GM23248 (cell line): ENCODE measurements around the gene MAFG. TPM values are rescaled to one million over a fixed set of nuclear protein-coding genes. Genes with fewer than 3 reads are reported as not detected.

Experiments
- DNase-seq: peaks from one replicate; pipeline ENCODE4 v3.0.0-alpha.2; 2015
- H2AFZ ChIP-seq: fragments of 200-600 bp; sonication (generic); 2 replicates; pipeline ENCODE4 v1.6.1; 2016; ENCODE audit warnings: antibody characterized with exemption
- H3F3A ChIP-seq: fragments of 200-600 bp; sonication (generic); 2 replicates; pipeline ENCODE4 v1.6.1; 2016; ENCODE audit warnings: mild to moderate bottlenecking, antibody characterized with exemption, mixed run types; ENCODE audit not compliant: insufficient read depth
- H3K27ac ChIP-seq: fragments of 200-600 bp; sonication (generic); 2 replicates; pipeline ENCODE4 v1.5.1; 2016; ENCODE audit warnings: mild to moderate bottlenecking
- H3K27me3 ChIP-seq: fragments of 200-600 bp; sonication (generic); replicated peaks from 2 replicates; pipeline ENCODE4 v1.6.1; 2016; ENCODE audit warnings: mild to moderate bottlenecking; ENCODE audit not compliant: insufficient read depth
- H3K36me3 ChIP-seq: fragments of 200-600 bp; sonication (generic); 2 replicates; pipeline ENCODE4 v1.6.1; 2016; ENCODE audit warnings: low read depth, mild to moderate bottlenecking
- H3K4me1 ChIP-seq: fragments of 200-600 bp; sonication (generic); 2 replicates; pipeline ENCODE4 v1.6.1; 2016; ENCODE audit warnings: mild to moderate bottlenecking; ENCODE audit not compliant: insufficient read depth
- H3K4me2 ChIP-seq: fragments of 200-600 bp; sonication (generic); one replicate; pipeline ENCODE4 v1.6.1; 2016; ENCODE audit warnings: mild to moderate bottlenecking; ENCODE audit not compliant: unreplicated experiment
- H3K4me3 ChIP-seq: fragments of 200-600 bp; sonication (generic); 2 replicates; pipeline ENCODE4 v1.5.1; 2016; ENCODE audit warnings: mild to moderate bottlenecking
- H3K79me2 ChIP-seq: fragments of 200-600 bp; sonication (generic); 2 replicates; pipeline ENCODE4 v1.6.1; 2016; ENCODE audit warnings: mild to moderate bottlenecking; ENCODE audit not compliant: insufficient read depth
- H3K9ac ChIP-seq: fragments of 200-600 bp; sonication (generic); 2 replicates; pipeline ENCODE4 v1.6.1; 2016; ENCODE audit warnings: mild to moderate bottlenecking
- H3K9me2 ChIP-seq: fragments of 200-600 bp; sonication (generic); 2 replicates; pipeline ENCODE4 v1.6.1; 2016; ENCODE audit warnings: mixed run types, mild to moderate bottlenecking, moderate library complexity; ENCODE audit not compliant: insufficient read depth
- H3K9me3 ChIP-seq: fragments of 200-600 bp; sonication (generic); one replicate; pipeline ENCODE4 v1.6.1; 2017; ENCODE audit warnings: low read depth
- H4K20me1 ChIP-seq: fragments of 200-600 bp; sonication (generic); 2 replicates; pipeline ENCODE4 v1.6.0; 2016; ENCODE audit not compliant: insufficient read depth
- EZH2 ChIP-seq: fragments of 200-600 bp; sonication (generic); IDR thresholded peaks from 2 replicates; pipeline ENCODE4 v1.6.1; 2018; ENCODE audit warnings: antibody characterized with exemption, mild to moderate bottlenecking; ENCODE audit not compliant: insufficient read depth, poor library complexity, severe bottlenecking
- EZH2phosphoT487 ChIP-seq: fragments of 200-600 bp; sonication (generic); IDR thresholded peaks from 2 replicates; pipeline ENCODE4 v1.6.1; 2018; ENCODE audit warnings: antibody characterized with exemption, moderate library complexity, mild to moderate bottlenecking, low read depth; ENCODE audit not compliant: insufficient read depth
- WGBS, 2 experiments: methylation state at CpG; one replicate each; pipeline ENCODE4 v1.1.6; 2015 to 2017; ENCODE audit warnings: low lambda C conversion rate in 2 of 2, low coverage in 1 of 2; ENCODE audit errors: missing lambda C conversion rate in 2 of 2; 5-methylcytosine and 5-hydroxymethylcytosine counted together
- in situ Hi-C: fragments of 300-500 bp; cut with MboI; formaldehyde crosslinking; loops from 2 replicates; pipeline ENCODE4 v1.15.0; 2020
- polyA plus RNA-seq: library from polyadenylated mRNA; unstranded; fragments of >200 nt; fragmentation: Nextera tagmentation; extraction: Ambion mirVana; gene quantifications from 2 replicates; pipeline ENCODE4 v1.2.1, GENCODE V29; 2016
- total RNA-seq: library from RNA; depleted of rRNA; stranded (reverse); fragments of >200 nt; shearing (Covaris generic); gene quantifications from 2 replicates; pipeline ENCODE4 v1.2.3, GENCODE V29; 2014; rRNA removed

Gene MAFG
- total and polyA plus RNA-seq, 2 experiments from 2014 or later = 5.0 to 19.8 TPM

DNA sequence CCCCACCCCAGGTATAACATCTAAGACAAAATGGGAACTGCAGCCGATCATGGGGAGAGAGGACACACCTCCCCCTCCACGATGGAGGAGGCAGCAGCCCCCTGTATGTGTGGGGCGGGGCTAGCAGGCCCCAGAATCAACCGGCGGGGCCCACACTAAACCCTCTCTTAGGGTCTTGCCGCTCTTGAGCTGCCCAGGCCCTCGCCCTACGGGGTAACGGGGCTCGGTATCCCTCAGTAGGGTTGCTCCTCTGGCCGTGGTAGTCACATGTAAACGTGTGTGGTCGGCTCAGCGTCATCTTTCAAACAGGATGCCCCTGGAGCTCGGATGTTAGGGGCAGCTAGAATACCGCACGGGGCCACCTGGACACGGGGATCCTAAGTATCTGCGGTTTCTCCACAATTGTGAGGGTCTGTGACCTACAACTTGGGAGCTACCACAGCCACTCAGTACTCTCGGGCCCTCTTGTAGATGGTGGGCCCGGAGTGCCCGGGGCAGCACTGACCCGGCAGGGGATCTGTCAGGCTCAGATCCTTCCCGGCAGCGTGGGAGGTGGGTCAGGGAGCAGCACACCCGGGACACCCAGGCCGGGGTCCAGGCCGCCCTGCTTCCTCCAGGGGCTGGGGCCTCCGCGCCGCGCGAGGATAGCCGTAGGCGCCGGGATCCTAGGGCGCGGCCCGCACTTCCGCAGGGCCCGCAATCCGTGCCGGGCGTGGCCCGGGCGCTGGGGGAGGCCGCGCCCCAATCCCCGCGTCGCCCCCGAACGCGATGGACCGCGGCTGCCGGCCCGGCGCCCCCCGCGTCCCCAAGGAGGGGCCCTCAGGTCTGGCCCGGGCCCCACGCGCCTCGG is 57.2 kb downstream of the MAFG start:
- DNase-seq = peak; percentile 82
- WGBS, 2 experiments = 2% methylated on average over 44 to 57 of the region's 65 CpGs
- H3K4me2 ChIP-seq = peak overlapping the region; percentile 95
- H3K9me2 ChIP-seq = no peaks in the 10 kb centered on the region
- peaks cover 31% of the 10 kb centered on the region for H3F3A ChIP-seq
- H3K27ac ChIP-seq = peak overlapping the region; percentile 90
- peak overlapping the region; percentile 94 for H3K4me3 ChIP-seq
- H4K20me1 ChIP-seq = no peaks in the 10 kb centered on the region
- peaks cover 53% of the 10 kb centered on the region for H3K79me2 ChIP-seq
- H3K4me1 ChIP-seq = peaks cover 5% of the 10 kb centered on the region
- H3K9me3 ChIP-seq = no peaks in the 10 kb centered on the region
- TF ChIP-seq EZH2 (no peak), EZH2phosphoT487 (no peak)
- H3K36me3 ChIP-seq = no peaks in the 10 kb centered on the region
- H3K27me3 ChIP-seq = no peaks in the 10 kb centered on the region
- in situ Hi-C loops = no loop called here
- H3K9ac ChIP-seq = peak overlapping the region; percentile 98
- no peak overlapping the region for H2AFZ ChIP-seq

DNA sequence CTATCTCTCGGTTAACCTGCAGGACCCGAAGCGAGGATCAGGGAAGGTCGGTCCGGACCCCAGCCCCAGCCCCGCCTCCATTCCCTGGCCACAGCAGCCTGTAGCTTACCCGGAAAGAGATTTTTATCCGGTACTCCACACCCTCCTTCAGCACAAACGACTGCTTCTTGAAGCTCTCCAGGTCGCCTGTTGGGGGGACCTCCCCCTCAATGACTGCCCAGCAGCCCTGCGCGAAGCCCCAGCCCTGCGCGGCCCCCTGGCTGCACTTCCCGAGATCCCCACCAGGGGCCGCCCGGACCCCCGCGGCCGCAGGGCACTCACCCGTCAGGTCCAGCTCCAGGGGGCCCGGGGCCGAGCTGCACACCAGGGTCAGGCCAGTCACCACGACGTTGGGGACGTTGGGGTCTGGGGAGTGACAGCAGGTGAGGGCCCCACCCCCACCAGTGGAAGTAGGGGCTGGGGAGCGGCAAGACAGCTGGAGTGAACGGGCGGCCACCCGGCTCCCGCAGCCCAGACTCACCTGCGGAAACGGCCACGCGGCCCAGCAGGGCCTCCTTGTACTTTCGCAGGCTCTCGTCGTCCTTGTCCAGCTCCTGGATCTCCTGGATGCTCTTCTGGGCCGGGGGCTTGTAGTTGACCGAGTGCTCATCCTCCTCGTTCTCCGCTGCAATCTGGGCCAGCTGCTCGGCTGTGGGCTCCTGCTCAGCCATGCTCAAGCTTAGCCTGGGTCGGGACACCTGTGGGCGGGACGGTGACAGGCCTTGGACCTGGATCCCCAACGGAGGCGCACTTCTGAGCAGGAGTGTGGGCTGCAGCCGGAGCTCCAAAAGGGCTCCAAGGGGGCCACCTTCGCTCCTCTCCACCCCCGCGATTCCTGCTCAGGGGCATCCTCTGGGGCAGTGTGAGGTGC is 58.1 kb downstream of the MAFG start:
- H3K9me3 ChIP-seq = no peaks in the 10 kb centered on the region
- H3K4me1 ChIP-seq = peaks cover 5% of the 10 kb centered on the region
- H3K27ac ChIP-seq = peak overlapping the region; percentile 90
- H3K4me3 ChIP-seq = peak overlapping the region; percentile 94
- TF ChIP-seq EZH2 (no peak), EZH2phosphoT487 (no peak)
- H3K36me3 ChIP-seq = no peaks in the 10 kb centered on the region
- peak overlapping the region; percentile 98 for H3K9ac ChIP-seq
- in situ Hi-C loops = no loop called here
- H3F3A ChIP-seq = peaks cover 38% of the 10 kb centered on the region
- H3K9me2 ChIP-seq = no peaks in the 10 kb centered on the region
- 19 to 24% methylated on average over 38 to 44 of the region's 52 CpGs for WGBS, 2 experiments
- H2AFZ ChIP-seq = no peak overlapping the region
- peak overlapping the region; percentile 95 for H3K4me2 ChIP-seq
- peaks cover 62% of the 10 kb centered on the region for H3K79me2 ChIP-seq
- DNase-seq = peak; percentile 51
- H3K27me3 ChIP-seq = no peaks in the 10 kb centered on the region
- no peaks in the 10 kb centered on the region for H4K20me1 ChIP-seq

DNA sequence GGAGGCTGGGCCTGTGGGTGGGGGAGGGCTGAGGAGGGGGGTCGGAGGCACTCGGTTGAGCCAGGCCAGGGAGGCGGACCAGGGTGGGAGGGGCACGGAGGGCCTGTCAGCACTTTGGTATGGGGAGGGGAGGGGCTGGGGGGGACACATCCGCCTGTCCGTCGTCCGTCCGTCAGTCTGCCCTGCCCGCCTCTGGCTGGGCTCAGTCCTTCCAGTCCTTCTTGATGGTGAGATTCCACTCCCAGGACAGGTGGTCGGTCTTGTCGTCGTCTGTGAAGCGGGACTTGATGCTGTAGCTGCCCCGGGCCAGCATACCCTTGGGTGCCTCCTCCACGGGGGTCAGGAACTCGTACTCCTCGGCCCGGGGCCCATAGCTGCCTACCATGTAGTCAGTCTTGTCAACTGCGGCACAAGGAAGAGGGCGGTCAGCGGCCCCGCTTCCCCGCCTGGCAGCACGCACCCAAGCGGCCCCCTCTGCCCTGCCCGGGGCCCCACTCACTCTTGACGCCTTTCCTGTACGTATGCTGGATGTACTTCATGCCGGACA is 58.8 kb downstream of the MAFG start:
- H3K79me2 ChIP-seq = peaks cover 68% of the 10 kb centered on the region
- H2AFZ ChIP-seq = no peak overlapping the region
- no peaks in the 10 kb centered on the region for H3K27me3 ChIP-seq
- peak overlapping the region; percentile 95 for H3K4me2 ChIP-seq
- in situ Hi-C loops = no loop called here
- H3K9me2 ChIP-seq = no peaks in the 10 kb centered on the region
- no peaks in the 10 kb centered on the region for H4K20me1 ChIP-seq
- peak overlapping the region; percentile 98; the same call in 1 of the 2 replicates for H3K9ac ChIP-seq
- H3K4me3 ChIP-seq = peak overlapping the region; percentile 94
- no peaks in the 10 kb centered on the region for H3K9me3 ChIP-seq
- peaks cover 6% of the 10 kb centered on the region for H3K4me1 ChIP-seq
- TF ChIP-seq EZH2phosphoT487 = no peak
- no peak for TF ChIP-seq EZH2
- DNase-seq = peak; percentile 78
- H3K36me3 ChIP-seq = no peaks in the 10 kb centered on the region
- WGBS, 2 experiments = 55 to 77% methylated on average over 17 to 30 of the region's 30 CpGs
- H3F3A ChIP-seq = peaks cover 33% of the 10 kb centered on the region
- peak overlapping the region; percentile 90 for H3K27ac ChIP-seq

Other genes with a start within 250 kb of the MAFG start
- gene ARL16, start 243.9 kb downstream of the MAFG start, total RNA-seq = 37.6 and 45.6 TPM in 2 replicates
- gene ARL16, start 243.9 kb downstream of the MAFG start, polyA plus RNA-seq = 70.8 and 72.8 TPM in 2 replicates
- gene HGS, start 243.7 kb downstream of the MAFG start, total RNA-seq = 161 and 166 TPM in 2 replicates
- gene HGS, start 243.7 kb downstream of the MAFG start, polyA plus RNA-seq = 106 and 110 TPM in 2 replicates
- gene MRPL12, start 224.4 kb downstream of the MAFG start, total RNA-seq = 4.3 and 4.9 TPM in 2 replicates
- 76.3 and 78.5 TPM in 2 replicates for gene MRPL12, start 224.4 kb downstream of the MAFG start, polyA plus RNA-seq
- gene SLC25A10, start 215.5 kb downstream of the MAFG start, total RNA-seq = 10.9 and 16.9 TPM in 2 replicates
- gene SLC25A10, start 215.5 kb downstream of the MAFG start, polyA plus RNA-seq = 11.0 and 12.5 TPM in 2 replicates
- gene GCGR, start 123.6 kb downstream of the MAFG start, total RNA-seq = not detected in 2 replicates
- gene GCGR, start 123.6 kb downstream of the MAFG start, polyA plus RNA-seq = not detected in 2 replicates
- gene MCRIP1, start 94.4 kb downstream of the MAFG start, total RNA-seq = 102 and 135 TPM in 2 replicates
- gene MCRIP1, start 94.4 kb downstream of the MAFG start, polyA plus RNA-seq = 145 and 147 TPM in 2 replicates
- not detected in 2 replicates for gene PPP1R27, start 92.7 kb downstream of the MAFG start, total RNA-seq
- 0.37 TPM in 1 of 2 replicates, not detected in the other for gene PPP1R27, start 92.7 kb downstream of the MAFG start, polyA plus RNA-seq
- 3,203 and 4,003 TPM in 2 replicates for gene P4HB, start 67.2 kb downstream of the MAFG start, total RNA-seq
- 1,651 and 1,674 TPM in 2 replicates for gene P4HB, start 67.2 kb downstream of the MAFG start, polyA plus RNA-seq
- gene ARHGDIA, start 56.4 kb downstream of the MAFG start, total RNA-seq = 193 and 208 TPM in 2 replicates
- 310 and 313 TPM in 2 replicates for gene ARHGDIA, start 56.4 kb downstream of the MAFG start, polyA plus RNA-seq
- 80.6 and 100 TPM in 2 replicates for gene ALYREF, start 36.1 kb downstream of the MAFG start, total RNA-seq
- gene ALYREF, start 36.1 kb downstream of the MAFG start, polyA plus RNA-seq = 6.9 and 8.6 TPM in 2 replicates
- gene ANAPC11, start 36.0 kb downstream of the MAFG start, total RNA-seq = 175 and 179 TPM in 2 replicates
- 428 and 436 TPM in 2 replicates for gene ANAPC11, start 36.0 kb downstream of the MAFG start, polyA plus RNA-seq
- 2.4 TPM in 2 replicates for gene NPB, start 25.5 kb downstream of the MAFG start, total RNA-seq
- 1.1 and 1.6 TPM in 2 replicates for gene NPB, start 25.5 kb downstream of the MAFG start, polyA plus RNA-seq
- gene PCYT2, start 16.3 kb downstream of the MAFG start, total RNA-seq = 34.7 and 36.9 TPM in 2 replicates
- 25.6 and 27.6 TPM in 2 replicates for gene PCYT2, start 16.3 kb downstream of the MAFG start, polyA plus RNA-seq
- 13.1 and 14.5 TPM in 2 replicates for gene SIRT7, start 9.6 kb downstream of the MAFG start, total RNA-seq
- gene SIRT7, start 9.6 kb downstream of the MAFG start, polyA plus RNA-seq = 9.3 and 11.4 TPM in 2 replicates
- gene PYCR1, start 9.6 kb upstream of the MAFG start, total RNA-seq = 229 and 279 TPM in 2 replicates
- gene PYCR1, start 9.6 kb upstream of the MAFG start, polyA plus RNA-seq = 181 and 197 TPM in 2 replicates
- gene MYADML2, start 19.5 kb upstream of the MAFG start, total RNA-seq = not detected in 2 replicates
- 0.14 TPM in 1 of 2 replicates, not detected in the other for gene MYADML2, start 19.5 kb upstream of the MAFG start, polyA plus RNA-seq
- not detected in 2 replicates for gene NOTUM, start 33.5 kb upstream of the MAFG start, total RNA-seq
- not detected in 2 replicates for gene NOTUM, start 33.5 kb upstream of the MAFG start, polyA plus RNA-seq
- 23.4 and 23.5 TPM in 2 replicates for gene ASPSCR1, start 49.9 kb upstream of the MAFG start, total RNA-seq
- 20.6 and 22.6 TPM in 2 replicates for gene ASPSCR1, start 49.9 kb upstream of the MAFG start, polyA plus RNA-seq
- gene CENPX, start 95.1 kb upstream of the MAFG start, total RNA-seq = 43.9 and 68.8 TPM in 2 replicates
- gene CENPX, start 95.1 kb upstream of the MAFG start, polyA plus RNA-seq = 65.2 and 68.6 TPM in 2 replicates
- gene LRRC45, start 95.6 kb upstream of the MAFG start, total RNA-seq = 14.8 and 15.3 TPM in 2 replicates
- gene LRRC45, start 95.6 kb upstream of the MAFG start, polyA plus RNA-seq = 4.4 and 4.5 TPM in 2 replicates
- 5.4 and 7.9 TPM in 2 replicates for gene RAC3, start 103.9 kb upstream of the MAFG start, total RNA-seq
- gene RAC3, start 103.9 kb upstream of the MAFG start, polyA plus RNA-seq = 1.3 and 1.8 TPM in 2 replicates
- gene DCXR, start 110.0 kb upstream of the MAFG start, total RNA-seq = 75.8 and 83.5 TPM in 2 replicates
- gene DCXR, start 110.0 kb upstream of the MAFG start, polyA plus RNA-seq = 69.9 and 70.2 TPM in 2 replicates
- 59.8 and 61.2 TPM in 2 replicates for gene RFNG, start 124.1 kb upstream of the MAFG start, total RNA-seq
- 10.6 and 11.8 TPM in 2 replicates for gene RFNG, start 124.1 kb upstream of the MAFG start, polyA plus RNA-seq
- gene GPS1, start 124.2 kb upstream of the MAFG start, total RNA-seq = 130 and 138 TPM in 2 replicates
- 101 and 104 TPM in 2 replicates for gene GPS1, start 124.2 kb upstream of the MAFG start, polyA plus RNA-seq
- gene DUS1L, start 138.1 kb upstream of the MAFG start, total RNA-seq = 61.2 and 96.4 TPM in 2 replicates
- gene DUS1L, start 138.1 kb upstream of the MAFG start, polyA plus RNA-seq = 13.3 and 27.7 TPM in 2 replicates
- gene FASN, start 170.5 kb upstream of the MAFG start, total RNA-seq = 33.8 and 38.2 TPM in 2 replicates
- 12.7 and 16.3 TPM in 2 replicates for gene FASN, start 170.5 kb upstream of the MAFG start, polyA plus RNA-seq